ENCODE measurements around the gene KRAS.

The KRAS gene

DNA sequence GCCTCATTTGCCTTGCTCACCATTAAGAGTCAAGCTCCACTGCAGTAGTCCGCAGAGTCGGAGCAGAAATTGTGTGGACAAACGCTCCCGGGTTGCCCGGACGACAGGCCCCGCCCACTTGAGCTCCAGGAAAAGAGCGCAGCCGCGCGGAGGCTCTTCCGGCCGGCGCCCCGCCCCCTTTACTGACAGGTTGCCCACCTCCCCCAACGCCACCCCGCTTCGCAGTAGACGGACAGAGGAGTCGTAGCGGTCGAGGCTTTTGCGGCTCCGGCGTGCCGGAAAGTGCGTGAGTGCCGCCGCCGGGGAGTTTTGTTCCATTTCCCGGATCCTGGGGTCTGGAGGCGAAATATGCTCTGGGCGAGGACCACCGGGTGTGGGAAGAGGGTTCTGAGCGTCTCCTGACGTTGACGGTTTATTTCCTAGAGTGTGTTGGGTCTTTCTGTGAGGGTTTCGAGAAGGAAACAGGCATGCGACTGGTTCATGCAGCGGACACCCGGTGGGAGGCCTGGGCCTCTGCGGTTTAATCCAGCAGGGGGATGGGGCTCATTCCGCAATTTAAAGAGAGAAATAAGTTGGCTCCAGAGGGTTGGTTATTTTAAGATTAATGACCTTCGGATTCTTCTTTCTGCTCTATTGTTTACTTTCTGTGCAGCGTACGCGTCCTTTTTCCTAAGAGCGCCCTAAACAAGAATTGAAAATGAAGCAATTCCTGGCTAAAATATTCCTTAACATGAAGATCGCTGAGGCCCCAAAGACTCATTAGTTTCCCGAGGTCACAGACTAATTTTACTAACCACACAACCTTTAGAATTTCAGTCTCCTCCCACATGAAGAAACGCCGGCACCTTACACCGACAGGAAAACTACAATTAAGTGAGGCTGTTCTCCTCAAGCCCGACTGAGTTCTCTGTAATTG, 55.4 kb downstream of the KRAS start, which contains the start of the genes DNAI7 and ETFRF1:
Gene DNAI7, minus strand, starts transcription at position 105 of the 916 bp plus-strand sequence. Its CDS starts 82 bp downstream, at position 23.
Gene ETFRF1, plus strand, starts transcription at position 182 of the 916 bp plus-strand sequence. CDS start 8,720 bp downstream, outside the sequence.
- peak; percentile 95 for DNase-seq (ENCODE audit: low spot score)
- peak; percentile 13 for FAIRE-seq

DNA sequence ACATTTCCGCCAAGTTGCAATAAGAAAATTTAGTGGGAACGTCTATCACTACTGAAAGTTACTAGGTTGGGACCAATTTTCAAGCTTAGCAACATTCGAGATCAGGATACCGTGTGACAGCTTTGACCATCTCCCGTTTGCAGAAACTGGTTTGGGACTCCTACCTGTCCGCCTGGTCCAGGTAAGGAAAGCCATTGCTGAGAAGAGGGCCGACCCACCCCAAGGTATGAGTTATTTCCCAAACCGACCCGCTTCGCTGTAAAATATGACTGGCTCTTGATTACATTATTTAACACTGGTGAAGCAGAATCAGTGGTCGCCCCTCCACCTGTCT, 56.0 kb downstream of the KRAS start:
- DNase-seq (ENCODE audit: low spot score) = no peak

DNA sequence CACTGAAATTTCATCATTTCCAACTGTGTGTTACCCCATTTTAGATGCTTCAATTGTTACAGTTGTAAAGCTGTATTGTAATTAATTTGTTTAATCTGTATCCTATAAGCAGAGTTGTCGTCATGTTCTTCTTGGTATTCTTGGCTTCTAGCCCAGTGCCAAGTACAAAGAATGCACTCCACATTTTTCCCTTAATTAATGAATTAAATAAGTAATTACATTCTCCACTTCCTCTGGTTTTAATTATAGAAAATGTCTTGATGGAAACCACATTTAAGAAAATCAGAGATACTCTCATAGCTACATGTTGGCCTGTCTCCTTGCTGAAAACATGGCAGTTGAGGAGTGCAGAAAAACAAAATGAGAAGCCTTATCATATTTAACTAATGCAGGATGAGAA, 56.5 kb downstream of the KRAS start:
- FAIRE-seq = no peak
- no peak for DNase-seq (ENCODE audit: low spot score)

More for the DNA sequence above, 56.0 kb downstream of the KRAS start:
- FAIRE-seq = no peak

DNA sequence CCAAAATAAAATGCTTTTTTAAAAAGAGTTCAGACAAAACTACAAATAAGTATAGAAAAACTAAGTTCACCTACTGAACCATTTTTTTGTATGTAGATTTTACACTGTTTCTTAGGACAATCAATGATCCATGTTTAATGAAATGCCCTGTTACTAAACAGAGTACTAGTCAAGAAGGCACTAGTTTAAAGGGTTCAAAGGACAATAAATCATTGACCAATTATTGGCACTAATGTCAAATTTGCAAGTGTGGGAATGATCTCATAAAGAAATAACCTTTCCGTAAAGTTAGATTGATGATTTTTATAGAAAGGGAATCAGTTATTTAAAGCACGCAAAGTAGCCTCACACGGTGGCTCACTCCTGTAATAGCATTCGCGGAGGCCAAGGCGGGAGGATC, 59.9 kb downstream of the KRAS start:
- FAIRE-seq (no peak), DNase-seq (ENCODE audit: low spot score) (no peak)

DNA sequence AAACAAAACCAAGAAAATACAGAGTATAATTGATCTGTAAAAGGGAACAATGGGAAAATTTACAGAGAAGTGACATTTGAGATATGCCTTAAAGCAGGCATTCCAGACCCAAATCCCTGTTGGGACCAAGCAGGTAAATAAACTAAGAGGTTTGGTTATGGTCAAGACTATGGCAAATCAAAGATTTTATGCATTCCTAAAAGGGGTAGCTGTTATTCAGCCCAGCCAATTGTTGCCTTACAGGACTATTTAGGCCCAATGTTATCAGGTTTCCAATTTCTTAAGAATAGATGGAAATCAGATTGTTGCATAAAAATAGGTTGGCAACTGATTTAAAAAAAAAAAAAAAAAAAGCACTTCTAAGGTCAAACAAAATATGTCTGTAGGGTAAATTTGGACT, 61.1 kb downstream of the KRAS start:
- FAIRE-seq = no peak

DNA sequence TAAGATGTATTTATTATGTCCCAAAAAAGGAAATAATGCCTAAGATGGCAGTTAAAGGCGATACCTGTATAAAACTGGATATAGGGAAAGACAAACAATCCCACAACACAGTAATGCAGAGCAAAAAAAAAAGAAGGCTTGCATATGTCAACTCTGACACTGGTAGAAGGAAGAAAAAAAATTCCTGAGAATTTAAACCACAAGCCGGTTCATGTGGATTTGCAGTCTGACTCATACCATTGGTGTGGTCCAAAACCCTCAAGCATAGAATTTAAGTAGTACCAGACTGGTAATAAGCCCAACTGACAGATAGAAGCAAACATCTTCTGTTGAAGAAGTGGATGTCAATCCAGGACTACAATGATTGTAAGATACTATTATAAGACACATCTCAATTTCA, 62.9 kb downstream of the KRAS start:
- DNase-seq (ENCODE audit: low spot score) = peak; percentile 52
- no peak for FAIRE-seq

More for the DNA sequence above, 61.1 kb downstream of the KRAS start:
- no peak for DNase-seq (ENCODE audit: low spot score)

DNA sequence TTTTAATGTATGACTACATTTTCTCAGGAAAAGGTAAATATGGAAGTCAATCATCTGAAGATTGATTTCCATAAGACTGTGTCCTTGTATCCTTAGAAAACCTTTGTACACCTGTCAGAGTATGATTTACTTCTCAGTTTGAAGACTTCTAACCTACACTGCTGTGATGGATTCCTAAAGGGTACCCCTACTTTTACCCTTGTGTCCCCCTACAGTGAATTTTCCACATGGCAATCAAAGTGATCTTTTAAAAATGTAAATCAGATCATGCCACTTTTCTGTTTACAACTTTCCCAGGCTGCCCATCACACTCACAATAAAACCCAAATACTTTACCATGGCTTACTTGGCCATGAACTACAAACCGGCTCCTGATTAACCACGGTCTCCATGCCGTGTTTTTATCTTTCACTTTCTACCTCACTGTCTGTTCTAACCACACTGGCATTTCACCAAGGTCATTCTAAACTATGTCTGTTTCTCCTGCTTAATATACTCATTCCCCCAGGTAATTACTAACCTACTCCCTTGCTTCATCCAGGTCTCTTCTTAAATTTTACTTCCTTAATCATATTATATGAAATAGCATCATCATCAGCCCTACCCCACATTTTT, 63.8 kb downstream of the KRAS start:
- no peak for FAIRE-seq
- DNase-seq (ENCODE audit: low spot score) = no peak

DNA sequence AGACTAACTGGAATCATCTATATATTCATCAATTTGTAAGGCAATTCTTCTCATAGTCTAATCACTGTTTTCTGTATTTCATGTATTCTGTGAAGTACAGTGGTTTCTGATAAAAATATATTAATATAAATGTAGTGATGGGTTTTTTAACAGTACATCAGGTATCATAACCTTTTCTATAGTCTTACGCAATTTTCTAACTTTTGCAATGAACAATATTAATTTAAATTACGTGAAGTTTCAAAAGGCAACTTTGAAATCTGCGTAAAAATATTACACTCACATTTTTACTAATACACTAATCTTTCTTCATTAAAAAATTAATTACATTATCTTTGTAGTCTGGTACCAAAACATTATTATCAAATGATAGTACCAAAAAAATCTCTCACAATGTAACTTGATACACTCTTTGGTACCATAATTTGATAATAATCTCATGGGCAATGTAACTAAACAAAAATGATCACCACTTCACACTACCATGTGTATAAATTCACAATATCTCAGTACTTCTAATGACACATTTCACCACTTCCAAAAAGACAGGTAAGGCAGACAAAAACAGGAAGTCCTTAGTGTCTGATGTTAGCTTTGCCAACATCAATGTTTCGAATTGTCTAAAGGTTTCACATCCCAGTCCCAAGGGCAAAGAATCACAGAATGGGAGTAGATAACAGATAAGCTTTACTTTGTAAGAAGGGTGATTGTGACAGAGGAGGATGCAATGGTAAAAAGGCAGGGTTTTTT, 64.5 kb downstream of the KRAS start:
- DNase-seq (ENCODE audit: low spot score) (no peak), FAIRE-seq (no peak)

DNA sequence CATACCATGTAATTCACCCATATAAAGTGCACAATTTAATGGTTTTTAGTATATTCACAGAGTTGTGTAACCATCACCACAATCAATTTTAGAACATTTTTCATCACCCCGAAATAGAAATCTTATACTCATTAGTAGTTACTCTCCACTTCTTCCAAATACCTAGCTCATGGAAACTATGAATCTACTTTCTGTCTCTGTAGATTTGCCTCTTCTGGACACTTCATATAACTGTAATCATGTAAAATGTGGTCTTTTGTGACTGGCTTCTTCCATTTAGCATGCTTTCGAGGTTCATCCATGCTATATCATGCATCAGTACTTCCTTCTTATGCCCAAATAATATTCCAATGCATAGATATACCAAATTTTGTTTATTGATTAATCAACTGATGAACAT, 66.6 kb downstream of the KRAS start:
- FAIRE-seq = no peak
- no peak for DNase-seq (ENCODE audit: low spot score)

DNA sequence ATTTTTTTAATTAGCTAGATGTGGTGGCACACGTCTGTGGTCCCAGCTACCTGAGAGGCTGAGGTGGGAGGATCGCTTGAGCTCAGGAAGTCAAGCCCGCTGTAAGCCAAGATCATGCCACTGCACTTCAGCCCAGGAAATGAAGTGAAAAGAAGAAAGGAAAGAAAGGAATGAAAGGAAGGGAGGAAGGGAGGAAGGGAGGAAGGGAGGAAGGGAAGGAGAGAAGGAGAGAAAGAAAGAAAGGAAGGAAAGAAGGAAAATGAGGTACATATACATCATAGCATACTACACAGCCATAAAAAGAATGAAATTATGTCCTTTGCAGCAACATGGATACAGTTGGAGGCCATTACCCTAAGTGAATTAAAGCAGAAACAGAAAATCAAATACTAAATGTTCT, 68.0 kb downstream of the KRAS start:
- peak; percentile 37 for FAIRE-seq
- no peak for DNase-seq (ENCODE audit: low spot score)

DNA sequence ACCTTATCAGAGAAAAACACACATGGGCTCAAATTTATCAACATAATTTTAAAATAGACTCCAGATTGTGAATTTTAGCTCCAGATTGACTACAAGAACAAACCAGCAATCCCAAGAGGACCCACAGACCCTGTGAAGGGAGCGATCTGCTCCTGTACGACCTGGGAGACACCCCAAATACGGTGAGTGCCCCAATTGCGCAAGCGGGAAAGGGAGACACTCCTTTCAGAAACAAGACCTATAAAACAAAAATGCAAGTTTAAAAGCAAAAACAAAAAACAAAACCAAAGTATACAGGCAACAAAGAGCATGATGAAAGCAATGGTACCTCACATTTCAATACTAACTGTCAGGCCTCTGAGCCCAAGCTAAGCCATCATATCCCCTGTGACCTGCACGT, 87.9 kb downstream of the KRAS start:
- FAIRE-seq = no peak
- no peak for DNase-seq (ENCODE audit: low spot score)

DNA sequence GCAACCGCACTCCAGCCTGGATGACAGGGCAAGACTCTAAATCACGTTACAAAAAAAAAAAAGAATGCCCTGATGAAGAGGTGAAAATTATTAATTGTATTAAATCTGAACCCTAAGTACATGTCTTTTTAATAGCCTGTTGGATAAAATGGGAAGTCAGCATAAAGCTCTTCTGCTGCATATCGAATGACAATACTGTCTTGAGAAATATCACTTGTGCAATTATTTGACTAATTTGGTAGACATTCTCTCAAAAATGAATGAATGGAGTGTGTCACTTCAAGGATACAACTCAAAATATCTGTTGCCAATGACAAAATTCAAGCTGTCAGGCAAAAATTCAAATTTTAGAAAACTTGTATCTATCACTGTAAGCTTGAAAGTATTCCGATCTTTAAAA, 94.7 kb downstream of the KRAS start:
- FAIRE-seq (no peak), DNase-seq (ENCODE audit: low spot score) (no peak)

DNA sequence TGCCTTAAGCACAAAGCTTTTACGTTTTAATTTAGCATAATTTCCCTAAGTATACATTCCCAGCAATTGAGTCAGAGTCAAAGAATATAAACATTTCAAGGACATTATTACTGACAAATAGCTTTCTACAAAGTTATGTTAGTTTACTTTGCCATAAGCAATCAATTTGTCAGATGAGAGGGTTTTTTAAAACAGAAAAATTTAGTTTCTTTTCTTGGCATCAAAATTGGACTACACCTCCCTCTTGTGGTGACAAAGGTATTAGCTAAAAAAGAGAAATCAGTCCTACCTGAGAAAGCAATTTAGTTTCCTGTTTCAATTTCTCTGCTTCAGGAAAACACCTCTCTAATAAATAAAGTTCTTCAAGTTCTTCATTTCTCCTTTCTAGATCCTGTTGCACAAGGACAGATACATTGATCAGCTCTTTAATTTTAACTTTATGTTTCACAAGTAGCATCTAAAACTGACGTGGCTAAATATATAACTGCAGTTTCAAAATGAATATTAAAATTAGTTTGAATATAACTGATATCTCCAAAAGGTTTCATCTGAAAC, 95.6 kb downstream of the KRAS start:
- DNase-seq (ENCODE audit: low spot score) = peak; percentile 28
- FAIRE-seq = no peak
